Mammary epithelial cell (primary cell): ENCODE results near the gene KIF26B.

Experiments
- CTCF ChIP-seq, 2 donors: IDR thresholded peaks in 1 of 2; conservative IDR thresholded peaks in 1 of 2; 2 replicates each; pipeline ENCODE4 v1.5.1; 2011 to 2012; ENCODE audit warnings: inconsistent platforms in 2 of 2, low read length in 2 of 2, mild to moderate bottlenecking in 2 of 2, control low read depth in 1 of 2, low read depth in 1 of 2; ENCODE audit not compliant: insufficient read depth in 1 of 2; ENCODE audit errors: extremely low read depth in 1 of 2
- EZH2 ChIP-seq: IDR thresholded peaks from 2 replicates; pipeline ENCODE4 v1.6.1; 2012; ENCODE audit warnings: low read length, inconsistent platforms, borderline replicate concordance

DNA sequence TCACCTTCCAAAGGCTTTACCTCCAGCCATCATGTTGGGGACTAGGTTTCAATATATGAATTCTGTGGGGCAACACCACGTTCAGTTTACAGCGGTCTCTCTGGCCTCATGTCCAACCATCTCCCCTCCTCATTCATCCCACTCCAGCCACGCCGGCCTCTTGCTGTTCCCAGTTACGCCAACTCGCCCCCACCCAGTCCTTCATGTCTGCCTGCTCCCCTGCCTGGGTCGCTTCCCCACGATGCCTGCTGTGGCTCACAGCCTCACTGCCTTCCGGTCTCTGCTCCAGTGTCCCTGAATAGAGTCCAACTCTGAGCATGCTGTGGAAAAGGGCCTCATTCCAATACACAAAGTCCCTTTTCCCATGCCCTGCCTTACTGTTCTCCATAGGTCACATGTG is 193.8 kb downstream of the KIF26B start:
- no peak for TF ChIP-seq CTCF (conservative IDR thresholded peaks at IDR 0.05 in 1 of 2, IDR thresholded peaks at IDR 0.05 in 1 of 2; ENCODE audit: extremely low read depth in 1 of 2, insufficient read depth in 1 of 2, low read depth in 1 of 2, low read length in 2 of 2)
- no peak for TF ChIP-seq EZH2
